Urothelium cell line (cell line): ENCODE results near the gene CASQ1.

Source experiments
- DNase-seq: peaks from one replicate; pipeline ENCODE4 v3.0.0; 2011; ENCODE audit warnings: low spot score, mixed read lengths
- FAIRE-seq: peaks from 2 replicates; lab custom pipeline; 2011; peaks lifted over from hg19 to GRCh38; lab: Jason Lieb, UNC

CASQ1 gene

DNA sequence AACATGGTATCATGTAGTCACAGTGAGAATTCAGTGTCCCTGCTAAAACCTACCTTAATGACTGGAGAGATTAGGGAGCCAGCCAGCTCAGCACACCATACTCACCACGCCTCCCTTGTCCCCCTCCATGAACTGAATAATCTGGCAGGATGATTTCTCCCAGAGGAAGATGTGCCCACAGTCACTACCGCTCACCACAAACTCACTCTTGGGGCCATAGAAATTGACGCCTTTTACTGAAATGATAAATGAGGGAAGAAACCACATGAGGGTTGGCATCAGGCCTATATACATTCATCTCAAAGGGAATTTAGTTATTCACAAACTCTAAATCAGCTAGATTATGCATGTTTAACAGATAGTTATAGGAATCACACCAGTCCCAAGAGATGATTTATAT, 32.2 kb downstream of the CASQ1 start:
- FAIRE-seq (no peak), DNase-seq (no peak)

DNA sequence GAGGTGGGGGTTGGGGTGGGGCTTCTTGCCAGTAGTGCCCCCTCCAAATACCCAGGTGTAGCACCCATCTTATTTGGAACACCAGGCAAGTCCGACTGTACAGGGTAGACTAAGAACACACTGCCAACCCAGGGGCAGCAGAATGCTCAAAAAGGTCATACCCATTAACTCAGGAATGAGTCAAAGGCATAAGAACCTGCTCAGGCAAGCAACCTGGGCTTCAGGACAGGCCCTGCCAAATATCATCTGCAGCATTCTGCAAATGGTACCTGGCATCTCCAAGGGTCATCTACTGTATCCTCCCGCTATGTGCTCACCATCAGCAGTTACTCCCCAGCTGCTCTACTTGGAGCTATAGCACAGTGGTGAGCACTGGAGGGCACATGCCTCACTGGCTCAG, 34.2 kb downstream of the CASQ1 start:
- DNase-seq (no peak), FAIRE-seq (no peak)

- DNase-seq = no peak
- no peak for FAIRE-seq
Measured at GRCh38 chr1:160225345-160225744, 35.0 kb downstream of the CASQ1 start.

DNA sequence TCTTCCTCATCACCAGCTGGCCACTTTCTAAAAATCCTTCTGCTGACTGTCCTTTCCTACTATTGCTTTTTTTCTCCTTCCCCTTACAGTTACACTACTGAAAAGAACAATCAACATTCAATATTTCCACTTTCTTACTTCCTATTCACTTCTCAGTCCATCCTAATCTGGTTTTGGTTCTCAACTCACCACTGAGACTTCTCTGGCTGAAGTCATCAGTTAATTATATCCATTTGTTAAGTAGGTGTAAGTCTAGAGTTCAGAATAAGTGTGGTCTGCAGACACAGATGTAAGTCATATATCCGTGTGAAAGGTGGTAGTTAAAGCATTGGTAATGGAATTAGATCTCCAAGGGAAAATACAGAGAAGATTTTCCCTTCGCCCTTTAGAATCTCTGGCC, 36.2 kb downstream of the CASQ1 start:
- FAIRE-seq (no peak), DNase-seq (no peak)

GRCh38 chr1:160227034-160227433, 36.7 kb downstream of the CASQ1 start:
- DNase-seq = no peak

GRCh38 chr1:160227561-160227960, 37.2 kb downstream of the CASQ1 start:
- no peak for FAIRE-seq
- no peak for DNase-seq

More at GRCh38 chr1:160227034-160227433, 36.7 kb downstream of the CASQ1 start:
- no peak for FAIRE-seq

- no peak for FAIRE-seq
- DNase-seq = no peak
Measured at GRCh38 chr1:160228431-160228830, 38.1 kb downstream of the CASQ1 start.

DNA sequence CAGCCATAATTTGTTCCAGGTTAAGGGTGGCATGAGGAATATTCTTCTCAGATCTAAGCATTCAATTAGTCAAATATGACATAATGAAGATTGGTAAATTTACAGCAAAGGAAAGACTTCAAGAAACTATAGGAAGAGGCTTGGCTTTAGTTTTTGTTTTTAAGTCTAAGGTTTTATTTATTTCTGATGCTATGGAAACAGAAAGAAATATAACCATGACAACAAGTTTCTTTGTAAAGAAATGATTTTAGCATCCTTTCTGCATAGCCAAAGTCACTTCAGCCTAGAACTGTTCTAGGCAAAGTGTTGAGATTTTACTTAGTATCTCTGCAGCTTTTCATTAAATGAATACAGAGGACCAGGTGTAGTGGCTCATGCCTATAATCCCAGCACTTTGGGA, 42.5 kb downstream of the CASQ1 start:
- no peak for FAIRE-seq
- DNase-seq = no peak

- FAIRE-seq = no peak
Measured at GRCh38 chr1:160236806-160237205, 46.4 kb downstream of the CASQ1 start.

GRCh38 chr1:160237558-160237957, 47.2 kb downstream of the CASQ1 start:
- DNase-seq = no peak
- FAIRE-seq = no peak

More at GRCh38 chr1:160236806-160237205, 46.4 kb downstream of the CASQ1 start:
- no peak for DNase-seq

GRCh38 chr1:160238408-160238807, 48.0 kb downstream of the CASQ1 start:
- no peak for FAIRE-seq

DNA sequence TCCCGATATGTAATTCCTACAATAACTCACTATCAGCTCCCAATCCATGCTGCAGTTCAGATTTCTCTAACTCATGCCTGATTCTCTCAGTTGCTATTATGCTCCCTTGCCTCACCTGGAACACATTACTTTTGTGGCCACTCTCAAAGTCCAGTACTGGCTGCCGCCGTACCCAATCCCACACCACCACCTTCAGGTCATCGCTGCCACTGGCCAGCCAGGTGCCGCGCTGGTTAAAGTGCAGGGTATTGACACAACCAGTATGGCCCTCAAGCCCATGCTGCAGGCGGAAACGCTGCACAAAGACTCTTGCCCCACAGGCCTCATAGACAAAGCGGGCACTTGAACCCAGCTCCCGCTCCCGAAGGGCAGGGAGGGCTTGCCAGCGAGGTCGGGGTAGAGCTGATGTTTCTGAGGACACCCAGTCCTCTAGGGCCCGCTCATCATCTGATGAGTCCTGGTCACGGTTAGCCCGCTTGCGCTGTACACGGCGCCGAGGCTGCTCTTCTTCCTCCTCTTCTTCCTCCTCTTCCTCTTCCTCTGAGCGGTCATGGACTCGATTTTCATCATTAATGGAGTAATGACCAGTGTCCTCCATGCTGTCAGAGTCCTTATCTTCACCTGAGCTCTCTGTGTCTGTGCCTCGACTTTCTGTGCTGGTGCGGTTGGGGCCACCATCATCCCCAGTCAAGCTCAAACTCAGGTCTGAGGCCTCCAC, 49.4 kb downstream of the CASQ1 start:
- FAIRE-seq (no peak), DNase-seq (no peak)

More at GRCh38 chr1:160238408-160238807, 48.0 kb downstream of the CASQ1 start:
- no peak for DNase-seq

GRCh38 chr1:160243767-160244166, 53.4 kb downstream of the CASQ1 start:
- no peak for FAIRE-seq
- no peak for DNase-seq

DNA sequence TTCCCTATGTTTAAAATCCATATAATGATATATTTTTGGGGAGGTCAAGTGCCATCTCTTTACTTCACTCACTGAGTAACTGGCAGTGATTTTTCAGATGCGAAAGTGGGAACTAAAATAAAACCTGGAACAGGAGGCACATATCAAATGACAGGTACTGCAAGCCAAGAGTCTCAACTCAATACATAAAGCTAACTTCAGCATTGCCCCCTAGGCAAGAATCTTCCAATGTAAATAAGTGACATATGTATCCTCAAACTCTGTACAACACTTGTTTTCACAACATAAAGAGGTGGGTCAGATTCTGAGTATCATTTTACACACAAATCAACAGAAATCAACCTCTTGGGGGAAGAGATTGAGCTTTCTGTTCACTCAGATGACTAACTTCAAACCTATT, 53.8 kb downstream of the CASQ1 start:
- FAIRE-seq (no peak), DNase-seq (no peak)

- DNase-seq = no peak
- FAIRE-seq = no peak
Measured at GRCh38 chr1:160245434-160245833, 55.1 kb downstream of the CASQ1 start.

DNA sequence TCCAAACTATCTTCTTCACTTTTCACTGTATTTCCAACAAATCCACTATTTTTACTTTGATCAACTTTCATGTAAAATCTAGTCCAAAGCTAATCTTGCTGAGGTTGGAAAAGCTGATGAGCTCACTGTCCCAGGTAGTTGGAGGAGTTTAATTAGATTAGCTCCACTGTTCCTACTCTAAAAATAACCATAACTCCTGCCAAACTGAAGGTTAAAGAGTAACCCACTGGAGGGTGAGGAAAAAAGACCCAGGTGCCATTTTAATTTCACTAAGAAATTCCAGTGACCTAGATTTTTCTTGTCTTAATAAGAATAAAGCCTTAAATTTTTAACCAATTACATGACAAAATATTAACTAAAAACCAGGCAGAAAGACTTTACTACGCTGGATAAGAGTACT, 56.7 kb downstream of the CASQ1 start:
- DNase-seq = no peak
- FAIRE-seq = no peak

- DNase-seq = no peak
- no peak for FAIRE-seq
Measured at GRCh38 chr1:160251011-160251410, 60.6 kb downstream of the CASQ1 start.
